ENCODE measurements around the gene PTPRT. TPM values are rescaled to one million over a fixed set of nuclear protein-coding genes. Genes with fewer than 3 reads are reported as not detected.

PTPRT gene
- polyA plus RNA-seq, 3 donors: not detected

- Histone ChIP-seq H3K36me3 (replicated peaks in 1 of 2; ENCODE audit: control insufficient read depth in 1 of 2, insufficient read depth in 2 of 2, low read length in 2 of 2) (no peaks in the 10 kb centered on the region), H2AFZ (ENCODE audit: insufficient read depth, low read depth, low read length, poor library complexity, severe bottlenecking) (no peak overlapping the region), H3K4me1 (ENCODE audit: control insufficient read depth in 1 of 2, insufficient read depth in 2 of 2, low read length in 2 of 2) (no peaks in the 10 kb centered on the region), H3K9ac (ENCODE audit: insufficient read depth, low read length, poor library complexity, severe bottlenecking) (no peak overlapping the region), H3K79me2 (ENCODE audit: insufficient read depth, low read length) (no peaks in the 10 kb centered on the region), H3K27ac (ENCODE audit: low read depth in 1 of 2, low read length in 2 of 2) (no peak overlapping the region), H3K4me2 (replicated peaks; ENCODE audit: extremely low read depth, low read length, poor library complexity, severe bottlenecking) (no peak overlapping the region), H3K4me3 (replicated peaks in 1 of 3; ENCODE audit: low read depth in 2 of 3, low read length in 3 of 3) (no peak overlapping the region), H4K20me1 (ENCODE audit: insufficient read depth, low read length) (no peaks in the 10 kb centered on the region), H3K9me3 (replicated peaks in 1 of 2; ENCODE audit: control insufficient read depth in 1 of 2, insufficient read depth in 1 of 2, low read length in 2 of 2) (peaks cover 7 to 16% of the 10 kb centered on the region in 2 donors), H3K27me3 (ENCODE audit: control insufficient read depth in 2 of 2, insufficient read depth in 2 of 2, low read length in 2 of 2) (no peaks in the 10 kb centered on the region)
- peaks cover 3 to 10% (median 6%) of the 10 kb centered on the region in 7 donors for H3K9me3 Mint-ChIP-seq
- no peak for TF ChIP-seq CTCF (IDR thresholded peaks at IDR 0.05)
- no peak for DNase-seq
- no peaks in the 10 kb centered on the region for H3K36me3 Mint-ChIP-seq
- WGBS (ENCODE audit: insufficient coverage): 89% methylated on average over 4 of the region's 4 CpGs
- no peak overlapping the region for H3K27ac Mint-ChIP-seq
- no peaks in the 10 kb centered on the region for H3K4me1 Mint-ChIP-seq
- no peak overlapping the region for H3K4me3 Mint-ChIP-seq
- intact Hi-C loops (cut with micrococcal nuclease): no loop called here
- H3K27me3 Mint-ChIP-seq (ENCODE audit: low read depth in 3 of 3): peaks cover 0 to 3% (median 1%) of the 10 kb centered on the region in 3 donors
Observed at GRCh38 chr20:42379385-42379784, 810.3 kb downstream of the PTPRT start.

GRCh38 chr20:42378826-42379225 lies 810.9 kb downstream of the PTPRT start:
- Histone ChIP-seq H3K4me1 (ENCODE audit: control insufficient read depth in 1 of 2, insufficient read depth in 2 of 2, low read length in 2 of 2) (no peaks in the 10 kb centered on the region), H3K9ac (ENCODE audit: insufficient read depth, low read length, poor library complexity, severe bottlenecking) (no peak overlapping the region), H3K4me2 (replicated peaks; ENCODE audit: extremely low read depth, low read length, poor library complexity, severe bottlenecking) (no peak overlapping the region), H4K20me1 (ENCODE audit: insufficient read depth, low read length) (no peaks in the 10 kb centered on the region), H3K79me2 (ENCODE audit: insufficient read depth, low read length) (no peaks in the 10 kb centered on the region), H3K9me3 (replicated peaks in 1 of 2; ENCODE audit: control insufficient read depth in 1 of 2, insufficient read depth in 1 of 2, low read length in 2 of 2) (peaks cover 7 to 16% of the 10 kb centered on the region in 2 donors), H3K4me3 (replicated peaks in 1 of 3; ENCODE audit: low read depth in 2 of 3, low read length in 3 of 3) (no peak overlapping the region), H3K27ac (ENCODE audit: low read depth in 1 of 2, low read length in 2 of 2) (no peak overlapping the region), H3K36me3 (replicated peaks in 1 of 2; ENCODE audit: control insufficient read depth in 1 of 2, insufficient read depth in 2 of 2, low read length in 2 of 2) (no peaks in the 10 kb centered on the region), H2AFZ (ENCODE audit: insufficient read depth, low read depth, low read length, poor library complexity, severe bottlenecking) (no peak overlapping the region), H3K27me3 (ENCODE audit: control insufficient read depth in 2 of 2, insufficient read depth in 2 of 2, low read length in 2 of 2) (no peaks in the 10 kb centered on the region)
- H3K9me3 Mint-ChIP-seq: peaks cover 3 to 10% (median 6%) of the 10 kb centered on the region in 7 donors
- no peaks in the 10 kb centered on the region for H3K4me1 Mint-ChIP-seq
- H3K27ac Mint-ChIP-seq: no peak overlapping the region
- no peaks in the 10 kb centered on the region for H3K36me3 Mint-ChIP-seq
- intact Hi-C loops (cut with micrococcal nuclease): no loop called here
- no peak for DNase-seq
- WGBS (ENCODE audit: insufficient coverage): 72% methylated on average over 3 of the region's 3 CpGs
- no peak overlapping the region for H3K4me3 Mint-ChIP-seq
- TF ChIP-seq CTCF (IDR thresholded peaks at IDR 0.05): no peak
- H3K27me3 Mint-ChIP-seq (ENCODE audit: low read depth in 3 of 3): peaks cover 0 to 2% (median 1%) of the 10 kb centered on the region in 3 donors

Data from CD14-positive monocyte (primary cell).